SH-SY5Y (cell line): Measurements from ENCODE around the gene DPH1.

Experiments
- GATA2 ChIP-seq: IDR thresholded peaks from 2 replicates; pipeline ENCODE4 v1.6.1; 2011; ENCODE audit warnings: mild to moderate bottlenecking, low read depth, low read length
- GATA3 ChIP-seq: IDR thresholded peaks from 2 replicates; pipeline ENCODE4 v1.6.1; 2011; ENCODE audit warnings: low read depth, mild to moderate bottlenecking, low read length, moderate library complexity

Gene DPH1

GRCh38 chr17:2029911-2030778, at the start of gene DPH1:
Gene DPH1, plus strand, starts transcription at chr17:2030153. Its CDS starts 17 bp downstream, at chr17:2030170.
- TF ChIP-seq GATA3 (no peak), GATA2 (no peak)

GRCh38 chr17:1980665-1981250, 49.2 kb upstream of the DPH1 start:
- no peak for TF ChIP-seq GATA2
- TF ChIP-seq GATA3, result no peak

- TF ChIP-seq GATA3, result no peak
Observed at GRCh38 chr17:1985093-1985492, 44.9 kb upstream of the DPH1 start.

GRCh38 chr17:1985686-1986085, 44.3 kb upstream of the DPH1 start:
- no peak for TF ChIP-seq GATA3
- TF ChIP-seq GATA2, result no peak

GRCh38 chr17:1986783-1987451, 43.0 kb upstream of the DPH1 start:
- TF ChIP-seq GATA2 (no peak), GATA3 (no peak)

GRCh38 chr17:1989135-1989534, 40.8 kb upstream of the DPH1 start:
- TF ChIP-seq GATA3 (no peak), GATA2 (no peak)

GRCh38 chr17:1992541-1992940, 37.4 kb upstream of the DPH1 start:
- no peak for TF ChIP-seq GATA2

- TF ChIP-seq GATA2, result no peak
- no peak for TF ChIP-seq GATA3
Observed at GRCh38 chr17:1994707-1995106, 35.2 kb upstream of the DPH1 start.

GRCh38 chr17:1995321-1995892, 34.5 kb upstream of the DPH1 start:
- TF ChIP-seq GATA3, result no peak
- no peak for TF ChIP-seq GATA2

- TF ChIP-seq GATA3, result no peak
- peak; percentile 84; the same call in 1 of the 2 replicates for TF ChIP-seq GATA2
Observed at GRCh38 chr17:1995907-1996799, 33.8 kb upstream of the DPH1 start.

- TF ChIP-seq GATA2 (no peak; the same call in 1 of the 2 replicates), GATA3 (no peak)
Observed at GRCh38 chr17:1996800-1997288, 33.1 kb upstream of the DPH1 start.

GRCh38 chr17:1997289-1997926, 32.5 kb upstream of the DPH1 start:
- TF ChIP-seq GATA2 (no peak), GATA3 (no peak)
